ENCODE results near the gene SNX11.
"Not testable (repeated sequence)": the region's sequence is repeated elsewhere in the genome, so short reads cannot be mapped to it uniquely, and the experiment has no call there.

The SNX11 gene

GRCh38 chr17:48107137-48108055, at the start of gene SNX11:
Gene SNX11 (plus strand): TSS chr17:48107766. CDS start chr17:48112044, 4,278 bp downstream.
- DNase-seq (ENCODE audit: low read depth) = peak; percentile 89

DNA sequence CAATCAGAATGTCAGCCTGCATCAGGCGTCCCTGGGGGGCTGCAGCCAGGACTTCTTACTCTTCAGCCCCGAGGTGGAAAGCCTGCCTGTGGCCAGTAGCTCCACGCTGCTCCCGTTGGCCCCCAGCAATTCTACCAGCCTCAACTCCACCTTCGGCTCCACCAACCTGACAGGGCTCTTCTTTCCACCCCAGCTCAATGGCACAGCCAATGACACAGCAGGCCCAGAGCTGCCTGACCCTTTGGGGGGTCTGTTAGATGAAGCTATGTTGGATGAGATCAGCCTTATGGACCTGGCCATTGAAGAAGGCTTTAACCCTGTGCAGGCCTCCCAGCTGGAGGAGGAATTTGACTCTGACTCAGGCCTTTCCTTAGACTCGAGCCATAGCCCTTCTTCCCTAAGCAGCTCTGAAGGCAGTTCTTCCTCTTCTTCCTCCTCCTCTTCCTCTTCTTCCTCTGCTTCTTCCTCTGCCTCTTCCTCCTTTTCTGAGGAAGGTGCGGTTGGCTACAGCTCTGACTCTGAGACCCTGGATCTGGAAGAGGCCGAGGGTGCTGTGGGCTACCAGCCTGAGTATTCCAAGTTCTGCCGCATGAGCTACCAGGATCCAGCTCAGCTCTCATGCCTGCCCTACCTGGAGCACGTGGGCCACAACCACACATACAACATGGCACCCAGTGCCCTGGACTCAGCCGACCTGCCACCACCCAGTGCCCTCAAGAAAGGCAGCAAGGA, 49.0 kb upstream of the SNX11 start:
- DNase-seq (ENCODE audit: low read depth) = no peak

GRCh38 chr17:48059125-48059668, 48.4 kb upstream of the SNX11 start:
- no peak for DNase-seq (ENCODE audit: low read depth)

DNA sequence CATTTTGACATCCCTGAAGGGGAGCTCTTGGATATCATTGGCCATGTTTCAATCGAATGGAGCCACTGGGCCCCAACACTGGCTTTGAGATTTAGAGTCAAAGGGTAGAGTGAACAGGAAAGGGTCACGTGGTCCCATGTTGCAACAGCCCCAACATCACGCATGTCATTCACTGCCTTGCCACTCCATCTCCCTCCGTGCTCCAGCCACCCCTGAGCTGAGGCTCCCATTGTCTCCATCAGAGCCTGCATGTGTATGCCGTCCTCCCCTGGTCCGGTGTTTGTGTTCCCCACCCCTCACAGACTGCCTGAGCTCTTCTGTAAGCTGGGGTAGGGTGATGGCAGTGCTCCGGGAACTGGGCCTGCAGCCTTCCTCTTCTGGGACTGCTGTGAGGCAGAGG, 47.3 kb upstream of the SNX11 start:
- no peak for DNase-seq (ENCODE audit: low read depth)

GRCh38 chr17:48062273-48062672, 45.3 kb upstream of the SNX11 start:
- DNase-seq (ENCODE audit: low read depth) = no peak

DNA sequence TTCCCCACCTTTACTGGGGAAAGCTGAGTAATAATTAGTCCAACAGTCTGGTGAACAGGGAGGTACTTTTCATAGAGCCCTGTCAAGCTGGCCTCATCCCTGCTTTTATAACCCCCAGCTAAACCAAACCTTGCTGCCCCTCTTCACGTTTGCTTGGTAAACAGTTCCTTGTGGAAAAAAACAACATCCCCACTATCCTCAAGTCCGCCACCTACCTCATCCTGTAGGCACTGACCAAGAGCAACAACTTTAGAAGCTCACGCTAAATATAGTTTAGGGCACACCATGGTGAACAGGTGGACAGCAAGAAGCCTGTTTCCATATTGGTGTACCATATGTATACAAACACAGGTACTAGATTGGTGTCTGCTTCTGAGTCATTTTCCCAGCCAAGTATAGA, 42.9 kb upstream of the SNX11 start:
- DNase-seq (ENCODE audit: low read depth) = no peak

DNA sequence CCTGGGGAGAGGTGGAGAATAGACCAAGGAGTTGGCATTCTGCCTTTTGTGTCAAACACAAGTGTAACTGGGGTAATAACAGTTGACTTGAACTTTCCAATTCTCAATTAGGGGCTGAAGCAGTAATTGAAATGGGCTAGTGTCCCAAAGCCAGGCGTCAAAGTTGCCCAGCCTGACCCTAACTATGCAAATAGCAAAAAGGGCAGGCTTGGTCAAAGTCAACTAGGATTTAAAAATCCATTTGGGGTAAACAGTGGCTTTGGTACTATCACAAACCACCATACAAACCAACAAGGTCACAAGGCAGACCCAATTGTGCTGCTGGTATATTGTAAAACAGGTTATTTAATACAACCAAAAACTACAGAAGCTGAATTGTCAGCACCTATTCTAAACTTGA, 41.4 kb upstream of the SNX11 start:
- no peak for DNase-seq (ENCODE audit: low read depth)

GRCh38 chr17:48066656-48067055, 40.9 kb upstream of the SNX11 start:
- no peak for DNase-seq (ENCODE audit: low read depth)

DNA sequence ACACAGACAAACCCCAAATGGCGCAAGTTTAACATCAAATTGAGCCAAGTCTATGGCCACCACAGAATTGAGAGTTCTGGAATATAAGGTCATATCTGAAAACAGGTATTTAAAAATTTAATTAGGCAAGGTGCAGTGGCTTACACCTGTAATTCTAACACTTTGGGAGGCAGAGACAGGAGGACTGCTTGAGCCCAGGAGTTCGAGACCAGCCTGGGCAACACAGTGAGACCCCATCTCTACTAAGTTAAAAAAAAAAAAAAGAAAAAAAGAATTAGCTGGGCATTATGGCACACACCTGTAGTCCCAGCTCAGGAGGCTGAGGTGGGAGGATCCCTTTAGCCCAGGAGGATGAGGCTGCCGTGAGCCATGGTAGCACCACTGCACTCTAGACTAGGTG, 40.3 kb upstream of the SNX11 start:
- no peak for DNase-seq (ENCODE audit: low read depth)

DNA sequence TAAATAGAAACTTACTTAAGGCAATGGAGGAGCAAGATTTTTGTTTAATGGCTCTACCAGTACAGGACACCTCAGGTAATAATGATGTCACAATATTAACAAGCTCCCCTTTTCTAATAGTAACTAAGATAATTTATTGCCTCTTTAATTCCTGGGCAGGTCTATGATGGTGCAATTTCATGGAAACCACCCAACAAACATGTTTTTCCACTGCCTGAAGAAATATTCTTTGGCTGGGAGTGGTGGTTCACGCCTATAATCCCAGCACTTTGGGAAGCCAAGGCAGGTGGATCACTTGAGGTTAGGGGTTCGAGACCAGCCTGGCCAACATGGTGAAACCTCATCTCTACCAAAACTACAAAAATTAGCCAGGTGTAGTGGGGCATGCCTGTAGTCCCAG, 39.8 kb upstream of the SNX11 start:
- not testable (repeated sequence) for DNase-seq (ENCODE audit: low read depth)

DNA sequence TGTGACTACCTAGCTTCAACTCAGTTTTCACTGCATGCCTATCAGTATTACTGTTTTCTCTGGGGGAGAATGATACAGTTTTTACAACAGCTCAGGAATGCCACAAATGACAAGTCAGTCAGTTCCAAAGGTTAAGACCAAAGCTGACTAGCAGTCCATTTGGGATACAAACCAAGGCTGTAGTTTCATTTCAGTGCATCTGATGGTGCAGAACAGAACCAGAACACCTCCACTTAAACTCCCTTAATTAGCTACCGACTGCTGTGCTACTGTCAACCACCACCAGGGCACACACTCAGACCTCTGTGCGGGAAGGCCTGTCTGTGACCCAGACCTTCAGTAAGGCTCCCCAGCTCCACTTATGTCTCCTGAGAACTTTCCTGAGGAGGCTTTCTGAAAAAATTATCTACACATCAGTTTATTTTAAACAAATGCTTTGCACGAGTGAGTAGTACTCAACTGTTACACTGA, 39.0 kb upstream of the SNX11 start:
- DNase-seq (ENCODE audit: low read depth) = no peak

GRCh38 chr17:48070195-48070594, 37.4 kb upstream of the SNX11 start:
- DNase-seq (ENCODE audit: low read depth) = no peak

DNA sequence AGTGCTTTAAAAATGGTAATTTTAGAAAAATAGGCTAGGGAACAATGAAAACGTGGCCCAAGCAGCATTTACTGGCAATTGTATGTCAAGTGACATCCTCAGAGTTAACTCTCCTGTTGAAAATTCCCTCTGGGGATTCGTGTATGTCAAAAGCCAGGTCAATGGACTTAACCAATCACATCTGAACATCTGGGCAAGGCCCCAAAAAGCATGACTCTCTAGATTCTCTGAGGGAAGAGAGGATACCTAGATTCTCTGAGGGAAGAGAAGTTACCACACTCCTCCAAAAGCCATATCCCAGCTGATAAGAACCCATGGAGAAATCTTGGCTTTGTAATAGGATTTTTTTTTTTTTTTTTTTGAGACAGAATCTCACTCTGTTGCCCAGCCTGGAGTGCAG, 35.9 kb upstream of the SNX11 start:
- no peak for DNase-seq (ENCODE audit: low read depth)

DNA sequence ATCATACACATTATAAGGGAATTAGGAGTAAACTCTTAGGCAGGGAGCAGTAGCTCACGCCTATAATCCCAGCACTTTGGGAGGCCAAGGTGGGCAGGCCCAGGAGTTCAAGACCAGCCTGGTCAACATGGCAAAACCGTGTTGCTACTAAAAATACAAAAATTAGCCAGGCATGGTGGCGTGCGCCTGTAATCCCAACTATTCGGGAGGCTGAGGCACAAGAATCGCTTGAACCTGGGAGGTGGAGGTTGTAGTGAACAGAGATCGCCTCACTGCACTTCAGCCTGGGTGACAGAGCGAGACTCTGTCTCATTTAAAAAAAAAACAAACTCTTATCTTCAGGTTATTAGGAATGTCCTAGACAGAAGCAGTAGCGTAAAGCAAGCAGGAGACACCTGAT, 34.8 kb upstream of the SNX11 start:
- not testable (repeated sequence) for DNase-seq (ENCODE audit: low read depth)

GRCh38 chr17:48073566-48074094, 33.9 kb upstream of the SNX11 start:
- DNase-seq (ENCODE audit: low read depth) = not testable (repeated sequence)

DNA sequence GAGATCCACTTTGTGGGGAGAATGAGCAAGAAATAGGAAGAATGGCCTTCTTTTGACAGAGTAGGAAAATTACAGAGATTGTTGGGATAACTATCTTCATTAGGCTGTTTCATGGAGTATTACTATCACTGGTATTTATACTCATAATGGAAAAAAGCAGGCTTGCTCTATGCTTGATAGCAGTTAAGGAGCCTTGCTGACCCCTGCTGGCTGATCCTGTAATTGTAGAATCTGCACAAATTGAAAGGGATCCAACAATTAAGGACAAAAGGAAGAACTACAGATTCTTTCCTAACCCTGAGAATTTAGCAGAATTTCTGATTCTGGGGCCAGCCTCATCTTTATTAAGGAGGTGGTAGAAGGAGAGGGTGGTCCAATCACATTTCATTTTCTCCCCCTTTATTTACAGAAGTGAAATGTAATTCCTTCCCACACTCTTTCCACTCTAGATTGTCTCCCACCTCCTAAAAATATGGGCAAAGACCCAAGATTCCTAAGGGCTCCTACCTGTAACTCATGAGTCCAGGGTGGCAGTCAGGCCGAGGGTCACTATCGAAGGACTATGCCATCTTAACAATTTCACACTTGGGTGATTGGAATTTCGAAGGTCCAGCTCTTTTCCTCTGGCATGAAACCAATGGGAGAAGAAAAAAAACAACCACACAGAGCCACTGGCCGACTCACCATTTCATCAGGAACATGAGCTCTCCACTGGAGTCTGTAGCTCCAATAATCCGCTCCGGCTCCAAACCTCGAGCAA, 33.1 kb upstream of the SNX11 start:
- peak; percentile 72 for DNase-seq (ENCODE audit: low read depth)

DNA sequence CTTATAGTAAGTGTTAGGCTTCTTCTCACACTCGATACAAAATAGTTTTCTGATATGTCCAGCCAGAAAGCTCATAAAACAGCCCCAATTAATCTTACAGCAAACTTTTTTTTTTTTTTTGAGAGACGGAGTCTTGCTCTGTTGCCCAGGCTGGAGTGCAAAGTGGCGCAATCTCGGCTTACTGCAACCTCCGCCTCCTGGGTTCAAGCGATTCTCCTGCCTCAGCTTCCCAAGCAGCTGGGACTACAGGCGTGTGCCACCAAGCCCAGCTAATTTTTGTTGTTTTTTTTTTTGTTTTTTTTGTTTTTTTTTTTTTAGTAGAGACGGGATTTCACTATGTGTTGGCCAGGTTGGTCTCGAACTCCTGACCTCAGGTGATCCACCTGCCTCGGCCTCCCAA, 30.4 kb upstream of the SNX11 start:
- not testable (repeated sequence) for DNase-seq (ENCODE audit: low read depth)

DNA sequence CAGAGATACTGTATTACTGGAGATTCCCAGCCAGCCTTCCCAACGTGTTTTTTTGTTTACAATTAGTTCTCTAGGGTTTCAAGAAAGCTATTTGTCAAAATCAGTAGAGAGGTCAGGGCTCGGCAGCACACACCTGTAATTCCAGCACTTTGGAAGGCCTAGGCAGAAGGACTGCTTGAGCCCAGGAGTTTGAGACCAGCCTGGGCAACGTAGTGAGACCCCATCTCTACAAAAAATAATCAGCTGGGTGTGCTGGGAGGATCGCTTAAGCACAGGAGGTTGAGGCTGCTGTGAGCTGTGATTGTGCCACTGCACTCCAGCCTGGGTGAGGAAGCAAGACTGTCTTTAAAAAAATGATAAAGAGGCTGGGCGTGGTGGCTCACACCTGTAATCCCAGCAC, 25.7 kb upstream of the SNX11 start:
- DNase-seq (ENCODE audit: low read depth) = no peak

DNA sequence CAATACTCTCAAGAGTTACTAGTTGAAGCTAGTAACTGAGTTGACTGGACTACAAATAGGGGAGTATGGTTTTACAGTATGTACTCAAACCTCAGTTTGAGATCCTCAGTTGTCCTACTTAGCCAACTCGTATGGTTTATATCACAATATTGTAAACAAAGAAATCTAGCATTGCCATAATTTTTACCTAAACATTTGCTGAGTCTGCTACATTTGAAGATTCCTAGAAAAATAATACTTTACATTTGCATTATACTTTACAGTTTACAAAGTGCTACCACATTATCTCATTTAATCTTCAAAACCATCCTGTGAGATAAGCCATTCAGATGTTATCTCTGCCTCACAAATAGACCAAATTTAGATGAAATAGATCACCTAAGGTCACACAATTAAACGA, 22.6 kb upstream of the SNX11 start:
- no peak for DNase-seq (ENCODE audit: low read depth)

- no peak for DNase-seq (ENCODE audit: low read depth)
These were observed 14.1 kb upstream of the SNX11 start for GRCh38 chr17:48093341-48094045.

DNA sequence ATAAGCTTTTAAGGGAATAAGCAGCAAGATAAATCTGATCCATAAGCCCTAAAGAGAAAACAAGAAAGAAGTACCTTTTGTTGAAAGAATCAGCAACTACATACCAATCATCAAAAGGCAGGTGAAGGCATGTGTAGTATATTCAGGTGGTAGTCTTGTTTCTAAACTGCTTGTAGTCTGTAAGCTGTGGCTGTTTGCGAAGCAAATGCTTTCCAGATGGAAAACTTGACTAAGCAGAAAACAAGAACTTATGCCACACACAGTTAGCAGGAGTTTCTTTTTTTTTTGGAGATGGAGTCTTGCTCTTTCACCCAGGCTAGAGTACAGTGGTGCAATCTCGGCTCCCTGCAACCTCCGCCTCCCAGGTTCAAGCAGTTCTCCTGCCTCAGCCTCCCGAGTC, 12.0 kb upstream of the SNX11 start:
- DNase-seq (ENCODE audit: low read depth) = no peak
